NOMO-1 treated with dmso at 0.1 percent for 144 hours (cell line): Measurements from ENCODE around the gene ATP2A3.

ENCODE experiments used
- DNase-seq: peaks from one replicate; lab custom pipeline; 2025; ENCODE audit not compliant: unreplicated experiment; lab: John Stamatoyannopoulos, UW

ATP2A3 gene

GRCh38 chr17:3974138-3974687 is 10.0 kb upstream of the ATP2A3 start:
- DNase-seq = no peak

GRCh38 chr17:3973495-3974137 is 9.4 kb upstream of the ATP2A3 start:
- DNase-seq = no peak

- DNase-seq = no peak
Measured at GRCh38 chr17:3972931-3973330, 8.7 kb upstream of the ATP2A3 start.

- DNase-seq = no peak
Measured at GRCh38 chr17:3972281-3972731, 8.1 kb upstream of the ATP2A3 start.

GRCh38 chr17:3970668-3971067 is 6.4 kb upstream of the ATP2A3 start:
- no peak for DNase-seq

GRCh38 chr17:3969963-3970362 is 5.7 kb upstream of the ATP2A3 start:
- DNase-seq = no peak

GRCh38 chr17:3968886-3969524 is 4.8 kb upstream of the ATP2A3 start:
- no peak for DNase-seq

- DNase-seq = no peak
Measured at GRCh38 chr17:3968015-3968414, 3.8 kb upstream of the ATP2A3 start.

GRCh38 chr17:3966720-3967363 is 2.6 kb upstream of the ATP2A3 start:
- DNase-seq = no peak

GRCh38 chr17:3965118-3965800 is 1.0 kb upstream of the ATP2A3 start:
- DNase-seq = peak; percentile 77

- peak; percentile 49 for DNase-seq
Measured at GRCh38 chr17:3963237-3964201, 718 bp downstream of the ATP2A3 start.

GRCh38 chr17:3962965-3963236 is 1.3 kb downstream of the ATP2A3 start:
- DNase-seq = no peak

- no peak for DNase-seq
Measured at GRCh38 chr17:3962217-3962964, 1.8 kb downstream of the ATP2A3 start.

GRCh38 chr17:3961564-3962047 is 2.6 kb downstream of the ATP2A3 start:
- DNase-seq = no peak

GRCh38 chr17:3960764-3961163 is 3.5 kb downstream of the ATP2A3 start:
- DNase-seq = no peak

GRCh38 chr17:3959921-3960601 is 4.2 kb downstream of the ATP2A3 start:
- no peak for DNase-seq

- no peak for DNase-seq
Measured at GRCh38 chr17:3959295-3959899, 4.8 kb downstream of the ATP2A3 start.

GRCh38 chr17:3957735-3958599 is 6.3 kb downstream of the ATP2A3 start:
- no peak for DNase-seq
